GM12801 (cell line): Measurements from ENCODE around the gene PACSIN3.

ENCODE experiments used
- CTCF ChIP-seq: IDR thresholded peaks from one replicate; pipeline ENCODE4 v1.5.1; 2011; ENCODE audit warnings: control low read depth; ENCODE audit not compliant: insufficient read length; ENCODE audit errors: extremely low read depth

PACSIN3 gene

GRCh38 chr11:47186076-47186699 is at the start of gene PACSIN3:
TSS of gene PACSIN3 (minus strand) at chr11:47186434. CDS start at chr11:47182727, 3,707 bp downstream.
- no peak for TF ChIP-seq CTCF

GRCh38 chr11:47235163-47235562 is 48.9 kb upstream of the PACSIN3 start:
- TF ChIP-seq CTCF, result no peak

- no peak for TF ChIP-seq CTCF
Measured at GRCh38 chr11:47234669-47235100, 48.5 kb upstream of the PACSIN3 start.

GRCh38 chr11:47233989-47234668 is 47.9 kb upstream of the PACSIN3 start:
- no peak for TF ChIP-seq CTCF

- TF ChIP-seq CTCF, result no peak
Measured at GRCh38 chr11:47233051-47233450, 46.8 kb upstream of the PACSIN3 start.

- TF ChIP-seq CTCF, result no peak
Measured at GRCh38 chr11:47229161-47229560, 42.9 kb upstream of the PACSIN3 start.

GRCh38 chr11:47225552-47226400 is 39.5 kb upstream of the PACSIN3 start:
- no peak for TF ChIP-seq CTCF
